ENCODE results near the gene CD160.

- TF ChIP-seq POLR2AphosphoS5 (IDR thresholded peaks at IDR 0.05; ENCODE audit: borderline replicate concordance, low read depth, low read length) (no peak), EZH2 (IDR thresholded peaks at IDR 0.05) (no peak), FOXP2 (optimal IDR thresholded peaks at IDR 0.05; ENCODE audit: control extremely low read depth, extremely low read length, insufficient read depth) (no peak)
These were observed 11.2 kb downstream of the CD160 start for GRCh38 chr1:145730467-145730866.
